HepG2 (cell line): ENCODE results near the gene ZNF507.

Experiments used
- CHD2 ChIP-seq: IDR thresholded peaks from 2 replicates; pipeline ENCODE4 v1.6.1; 2011; ENCODE audit warnings: low read depth, low read length, improper control_type of control experiment
- ELF1 ChIP-seq: sonication (generic); formaldehyde crosslinking; IDR thresholded peaks from 2 replicates; pipeline ENCODE4 v1.4.0; 2020; ENCODE audit warnings: missing genetic modification reagents
- PHF20 ChIP-seq: sonication (generic); formaldehyde crosslinking; IDR thresholded peaks from 2 replicates; pipeline ENCODE4 v1.5.0; 2020; ENCODE audit warnings: mild to moderate bottlenecking, missing genetic modification reagents
- TF ChIP-seq, protein P1 (sequence below): sonication (generic); formaldehyde crosslinking; IDR thresholded peaks from 2 replicates; pipeline ENCODE4 v1.4.0; 2020; ENCODE audit warnings: missing genetic modification reagents

DNA sequence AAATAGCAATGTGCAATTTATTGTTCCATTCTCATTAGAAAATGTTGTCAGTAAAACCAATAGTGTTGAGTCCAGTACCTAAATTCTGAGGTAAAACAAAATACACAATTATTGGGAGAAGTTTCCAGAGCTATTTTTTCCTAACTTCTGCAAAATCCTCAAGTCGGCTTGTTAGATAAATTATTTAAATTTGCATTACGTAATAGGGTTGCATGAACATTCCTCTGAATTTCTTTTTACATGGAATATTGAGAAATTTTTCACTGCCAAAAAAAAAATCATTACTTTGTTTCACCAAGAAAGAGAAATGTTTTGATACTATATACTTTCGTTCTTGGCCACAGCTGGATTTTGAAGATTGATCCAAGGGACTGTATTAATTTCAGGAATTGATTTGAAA is 1.5 kb downstream of the ZNF507 start:
- TF ChIP-seq CHD2 (no peak), PHF20 (CRISPR knock-in tag) (no peak), ELF1 (CRISPR knock-in tag) (no peak)
- TF ChIP-seq, protein P1, sequence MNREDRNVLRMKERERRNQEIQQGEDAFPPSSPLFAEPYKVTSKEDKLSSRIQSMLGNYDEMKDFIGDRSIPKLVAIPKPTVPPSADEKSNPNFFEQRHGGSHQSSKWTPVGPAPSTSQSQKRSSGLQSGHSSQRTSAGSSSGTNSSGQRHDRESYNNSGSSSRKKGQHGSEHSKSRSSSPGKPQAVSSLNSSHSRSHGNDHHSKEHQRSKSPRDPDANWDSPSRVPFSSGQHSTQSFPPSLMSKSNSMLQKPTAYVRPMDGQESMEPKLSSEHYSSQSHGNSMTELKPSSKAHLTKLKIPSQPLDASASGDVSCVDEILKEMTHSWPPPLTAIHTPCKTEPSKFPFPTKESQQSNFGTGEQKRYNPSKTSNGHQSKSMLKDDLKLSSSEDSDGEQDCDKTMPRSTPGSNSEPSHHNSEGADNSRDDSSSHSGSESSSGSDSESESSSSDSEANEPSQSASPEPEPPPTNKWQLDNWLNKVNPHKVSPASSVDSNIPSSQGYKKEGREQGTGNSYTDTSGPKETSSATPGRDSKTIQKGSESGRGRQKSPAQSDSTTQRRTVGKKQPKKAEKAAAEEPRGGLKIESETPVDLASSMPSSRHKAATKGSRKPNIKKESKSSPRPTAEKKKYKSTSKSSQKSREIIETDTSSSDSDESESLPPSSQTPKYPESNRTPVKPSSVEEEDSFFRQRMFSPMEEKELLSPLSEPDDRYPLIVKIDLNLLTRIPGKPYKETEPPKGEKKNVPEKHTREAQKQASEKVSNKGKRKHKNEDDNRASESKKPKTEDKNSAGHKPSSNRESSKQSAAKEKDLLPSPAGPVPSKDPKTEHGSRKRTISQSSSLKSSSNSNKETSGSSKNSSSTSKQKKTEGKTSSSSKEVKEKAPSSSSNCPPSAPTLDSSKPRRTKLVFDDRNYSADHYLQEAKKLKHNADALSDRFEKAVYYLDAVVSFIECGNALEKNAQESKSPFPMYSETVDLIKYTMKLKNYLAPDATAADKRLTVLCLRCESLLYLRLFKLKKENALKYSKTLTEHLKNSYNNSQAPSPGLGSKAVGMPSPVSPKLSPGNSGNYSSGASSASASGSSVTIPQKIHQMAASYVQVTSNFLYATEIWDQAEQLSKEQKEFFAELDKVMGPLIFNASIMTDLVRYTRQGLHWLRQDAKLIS, result no peak
